Spleen (tissue), 11 donors: ENCODE results near the gene IGSF9B. TPM values are rescaled to one million over a fixed set of nuclear protein-coding genes. Genes with fewer than 3 reads are reported as not detected.

Experiments used
- DNase-seq: peaks from one replicate; pipeline ENCODE4 v3.0.0-alpha.2; 2020
- H3K27ac ChIP-seq, 8 donors: fragments of 200-600 bp; sonication (generic) in 7 of 8; 1 replicate in 4 of 8; 2 replicates in 4 of 8; pipeline versions ENCODE4 v1.5.0 to v1.8.0; 2016 to 2021; ENCODE audit warnings: inconsistent platforms in 4 of 8, mild to moderate bottlenecking in 4 of 8, moderate library complexity in 1 of 8
- H3K27me3 ChIP-seq, 7 donors: fragments of 200-600 bp; sonication (generic) in 6 of 7; replicated peaks in 1 of 7; 1 replicate in 4 of 7; 2 replicates in 3 of 7; pipeline versions ENCODE4 v1.5.0 to v1.8.0; 2016 to 2021; ENCODE audit warnings: inconsistent platforms in 3 of 7, mild to moderate bottlenecking in 1 of 7
- H3K36me3 ChIP-seq, 6 donors: fragments of 200-600 bp; sonication (generic) in 5 of 6; 1 replicate in 4 of 6; 2 replicates in 2 of 6; pipeline versions ENCODE4 v1.5.0 to v1.8.0; 2016 to 2021; ENCODE audit warnings: inconsistent platforms in 2 of 6
- H3K4me1 ChIP-seq, 6 donors: fragments of 200-600 bp; sonication (generic) in 5 of 6; 1 replicate in 3 of 6; 2 replicates in 3 of 6; pipeline versions ENCODE4 v1.5.0 to v1.8.0; 2016 to 2021; ENCODE audit warnings: inconsistent platforms in 3 of 6
- H3K4me3 ChIP-seq, 8 donors: fragments of 200-600 bp; sonication (generic) in 7 of 8; 1 replicate in 4 of 8; 2 replicates in 4 of 8; pipeline versions ENCODE4 v1.5.0 to v1.8.0; 2016 to 2021; ENCODE audit warnings: inconsistent platforms in 4 of 8, mild to moderate bottlenecking in 4 of 8, moderate library complexity in 2 of 8
- H3K9me3 ChIP-seq, 8 donors: fragments of 200-600 bp; sonication (generic) in 7 of 8; 1 replicate in 4 of 8; 2 replicates in 4 of 8; pipeline versions ENCODE4 v1.5.0 to v1.8.0; 2016 to 2021; ENCODE audit warnings: inconsistent platforms in 4 of 8
- CTCF ChIP-seq, 11 experiments: fragments of 200-600 bp in 7 of 11; fragments of 450-650 bp in 4 of 11; sonication (generic) in 4 of 11; IDR thresholded peaks in 8 of 11; conservative IDR thresholded peaks in 3 of 11; 1 replicate in 7 of 11; 2 replicates in 4 of 11; pipeline versions ENCODE4 v1.4.0 to v1.8.0; 2016 to 2021; ENCODE audit warnings: antibody characterized with exemption in 11 of 11, inconsistent platforms in 4 of 11, mild to moderate bottlenecking in 1 of 11
- POLR2A ChIP-seq, 3 donors: fragments of 450-650 bp; IDR thresholded peaks; one replicate each; pipeline ENCODE4 v1.5.1; 2017; ENCODE audit warnings: antibody characterized with exemption in 3 of 3, mild to moderate bottlenecking in 1 of 3
- POLR2AphosphoS5 ChIP-seq, 3 donors: sonication (generic); formaldehyde crosslinking; IDR thresholded peaks; one replicate each; pipeline ENCODE4 v1.5.1; 2017; ENCODE audit warnings: antibody characterized with exemption in 3 of 3
- WGBS, 5 donors: extraction: QIAGEN DNeasy Blood & Tissue Kit in 3 of 5; methylation state at CpG; one replicate each; pipeline versions ENCODE4 v1.1.5 to v1.1.7; 2013 to 2018; 5-methylcytosine and 5-hydroxymethylcytosine counted together
- intact Hi-C: fragments of 100-400 bp; cut with DNase I; formaldehyde crosslinking; loops from one replicate; pipeline ENCODE4 v1.15.0; 2023; ENCODE audit warnings: low total_unique reads
- polyA plus RNA-seq, 3 donors: library from polyadenylated mRNA; stranded (reverse); fragments of 200-250 nt; gene quantifications; one replicate each; pipeline ENCODE4 v1.2.1, GENCODE V29; 2013
- total RNA-seq, 7 donors: library from RNA; depleted of rRNA in 3 of 7; stranded (reverse); fragments of >200 nt in 3 of 7; fragmentation: NEBNext Ultra II Directional in 4 of 7; extraction: Animal tissue kit (Norgen Biotek cat#: 25700) in 4 of 7; gene quantifications; one replicate each; pipeline versions ENCODE4 v1.1.0 to v1.2.1, GENCODE V29; 2016 to 2021
- donor health status: healthy with polysubstance abuse.
- donor health status: DM: no; HTN: no; CAD: no; lungs with moderate emphysema.
- donor health status: DM: no; HTN: no; CAD: no.
- donor health status: Bipolar disorder and iron deficiency.
- donor health status: healthy.
- donor health status: DM: no; HTN: no; CAD: no.
- donor health status: DM: yes; HTN: yes; CAD: no.

Gene IGSF9B
- total and polyA plus RNA-seq, 10 donors: 0.50 to 11.2 (median 3.9) TPM

DNA sequence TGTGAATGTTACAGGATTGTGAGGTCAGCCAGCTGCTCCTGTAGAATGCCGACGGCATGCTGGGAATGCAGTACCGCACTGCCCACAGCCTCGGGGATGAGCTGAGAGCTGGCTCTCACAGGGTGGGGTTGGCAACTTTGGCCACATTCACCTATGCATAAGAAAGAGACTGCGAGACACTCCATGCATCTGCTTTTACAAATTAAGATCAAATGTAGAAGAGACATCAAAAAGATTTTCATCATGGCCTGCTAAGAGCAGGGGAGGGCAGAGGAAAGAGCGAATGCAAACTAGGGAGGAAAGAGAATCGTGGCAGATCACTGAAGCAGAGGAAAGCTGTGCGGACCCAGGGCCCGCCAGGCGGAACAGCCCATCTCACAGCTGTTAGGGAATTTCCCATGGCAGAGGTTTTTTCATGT is 61.7 kb downstream of the IGSF9B start:
- WGBS, 5 donors: 43 to 59% (median 50%) methylated on average over 10 of the region's 10 CpGs
- Histone ChIP-seq H3K36me3 (no peaks in the 10 kb centered on the region), H3K27me3 (peaks cover 0 to 7% (median 0%) of the 10 kb centered on the region in 7 donors), H3K4me3 (no peak overlapping the region), H3K27ac (no peak overlapping the region), H3K9me3 (no peaks in the 10 kb centered on the region), H3K4me1 (peaks cover 0 to 11% (median 0%) of the 10 kb centered on the region in 6 donors)
- DNase-seq: no peak
- no peak for TF ChIP-seq POLR2A (IDR thresholded peaks at IDR 0.05)
- TF ChIP-seq POLR2AphosphoS5 (IDR thresholded peaks at IDR 0.05): no peak
- no peak for TF ChIP-seq CTCF (IDR thresholded peaks at IDR 0.05 in 8 of 11, conservative IDR thresholded peaks at IDR 0.05 in 3 of 11)
- intact Hi-C loops: no loop called here

DNA sequence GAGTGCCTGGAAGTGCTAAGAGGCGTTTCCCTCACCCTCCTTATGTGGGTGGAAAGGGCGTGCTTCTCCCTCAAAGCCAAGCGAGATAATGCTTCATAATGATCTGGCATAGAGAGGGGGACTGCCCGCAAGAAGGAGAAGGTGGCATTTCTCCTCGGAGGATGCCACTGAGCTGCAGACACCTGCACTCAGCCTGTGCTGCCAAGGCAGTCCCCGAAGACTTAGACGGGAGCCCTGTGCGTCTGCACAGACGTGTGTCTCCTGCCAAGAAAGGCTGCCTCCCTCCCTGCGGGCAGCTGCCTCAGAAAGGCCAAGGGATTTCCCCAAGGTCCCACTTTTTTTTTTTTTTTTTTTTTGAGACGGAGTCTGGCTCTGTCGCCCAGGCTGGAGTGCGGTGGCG is 63.4 kb downstream of the IGSF9B start:
- Histone ChIP-seq H3K27me3 (peaks cover 0 to 8% (median 0%) of the 10 kb centered on the region in 7 donors), H3K9me3 (no peaks in the 10 kb centered on the region), H3K4me3 (no peak overlapping the region), H3K27ac (no peak overlapping the region), H3K36me3 (no peaks in the 10 kb centered on the region), H3K4me1 (peaks cover 0 to 11% (median 0%) of the 10 kb centered on the region in 6 donors)
- 72 to 81% (median 78%) methylated on average over 13 to 14 of the region's 14 CpGs for WGBS, 5 donors
- intact Hi-C loops: no loop called here
- no peak for TF ChIP-seq CTCF (IDR thresholded peaks at IDR 0.05 in 8 of 11, conservative IDR thresholded peaks at IDR 0.05 in 3 of 11)
- no peak for TF ChIP-seq POLR2A (IDR thresholded peaks at IDR 0.05)
- TF ChIP-seq POLR2AphosphoS5 (IDR thresholded peaks at IDR 0.05): no peak
- no peak for DNase-seq

DNA sequence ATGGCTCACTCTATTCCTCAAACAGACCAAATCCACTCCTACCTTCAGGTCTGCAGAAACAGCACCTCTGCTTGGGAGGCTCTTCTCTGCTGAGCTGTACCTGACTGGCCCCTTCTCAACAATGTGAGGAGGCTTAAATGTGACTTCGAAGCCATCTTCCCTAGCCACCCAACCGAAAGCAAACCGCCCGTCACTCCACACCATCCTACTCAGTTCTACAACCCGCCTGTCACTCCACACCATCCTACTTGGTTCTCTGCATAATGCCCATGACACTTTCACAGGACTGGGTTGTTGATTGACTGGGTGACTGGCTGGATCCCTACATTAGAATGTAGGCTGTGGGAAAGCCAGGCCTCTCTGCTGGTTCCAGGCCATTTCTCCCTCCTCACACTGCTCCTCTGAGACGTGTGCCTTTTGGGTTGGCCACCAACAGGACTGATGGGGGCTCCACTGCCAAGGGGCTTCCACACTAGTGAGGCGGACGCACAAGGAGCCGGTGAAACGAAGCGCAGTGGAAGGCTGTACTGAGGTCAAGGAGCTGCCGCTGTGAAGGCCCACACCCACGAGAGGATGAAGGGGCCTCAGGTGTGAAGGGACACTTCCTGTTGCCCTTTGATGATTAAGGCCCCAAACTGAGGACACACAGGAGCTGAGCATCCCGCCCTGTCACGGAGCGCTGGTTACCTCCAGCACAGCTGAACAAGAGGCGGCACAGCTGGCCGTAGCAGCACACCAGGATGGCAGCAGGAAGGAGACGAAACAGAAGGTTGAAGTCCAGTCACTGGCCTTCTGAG is 64.0 kb downstream of the IGSF9B start:
- H3K36me3 ChIP-seq: no peaks in the 10 kb centered on the region
- WGBS, 5 donors: 81 to 91% (median 86%) methylated on average over 16 to 19 of the region's 19 CpGs
- intact Hi-C loops: no loop called here
- no peak overlapping the region for H3K27ac ChIP-seq
- no peaks in the 10 kb centered on the region for H3K9me3 ChIP-seq
- peaks cover 0 to 8% (median 0%) of the 10 kb centered on the region in 7 donors for H3K27me3 ChIP-seq
- TF ChIP-seq CTCF (IDR thresholded peaks at IDR 0.05 in 8 of 11, conservative IDR thresholded peaks at IDR 0.05 in 3 of 11) (no peak), POLR2A (IDR thresholded peaks at IDR 0.05) (no peak), POLR2AphosphoS5 (IDR thresholded peaks at IDR 0.05) (no peak)
- DNase-seq: no peak
- H3K4me1 ChIP-seq: peaks cover 0 to 11% (median 0%) of the 10 kb centered on the region in 6 donors
- no peak overlapping the region for H3K4me3 ChIP-seq

- Histone ChIP-seq H3K9me3 (no peaks in the 10 kb centered on the region), H3K4me1 (peaks cover 0 to 11% (median 0%) of the 10 kb centered on the region in 6 donors), H3K27ac (no peak overlapping the region), H3K36me3 (no peaks in the 10 kb centered on the region), H3K4me3 (no peak overlapping the region), H3K27me3 (peaks cover 0 to 8% (median 0%) of the 10 kb centered on the region in 7 donors)
- no peak for DNase-seq
- TF ChIP-seq POLR2A (IDR thresholded peaks at IDR 0.05) (no peak), CTCF (IDR thresholded peaks at IDR 0.05 in 8 of 11, conservative IDR thresholded peaks at IDR 0.05 in 3 of 11) (no peak), POLR2AphosphoS5 (IDR thresholded peaks at IDR 0.05) (no peak)
- 76 to 81% (median 79%) methylated on average over 8 of the region's 8 CpGs for whole genome bisulfite sequencing, 5 donors
- intact Hi-C loops: no loop called here
Measured at GRCh38 chr11:133892126-133892525, 64.6 kb downstream of the IGSF9B start.
